NOMO-1 treated with DMSO at 0.1 percent for 48 hours (cell line): ENCODE measurements around the gene ZDHHC1.

Source experiments
- DNase-seq: peaks from one replicate; lab custom pipeline; 2025; ENCODE audit not compliant: unreplicated experiment; lab: John Stamatoyannopoulos, UW

The ZDHHC1 gene

DNA sequence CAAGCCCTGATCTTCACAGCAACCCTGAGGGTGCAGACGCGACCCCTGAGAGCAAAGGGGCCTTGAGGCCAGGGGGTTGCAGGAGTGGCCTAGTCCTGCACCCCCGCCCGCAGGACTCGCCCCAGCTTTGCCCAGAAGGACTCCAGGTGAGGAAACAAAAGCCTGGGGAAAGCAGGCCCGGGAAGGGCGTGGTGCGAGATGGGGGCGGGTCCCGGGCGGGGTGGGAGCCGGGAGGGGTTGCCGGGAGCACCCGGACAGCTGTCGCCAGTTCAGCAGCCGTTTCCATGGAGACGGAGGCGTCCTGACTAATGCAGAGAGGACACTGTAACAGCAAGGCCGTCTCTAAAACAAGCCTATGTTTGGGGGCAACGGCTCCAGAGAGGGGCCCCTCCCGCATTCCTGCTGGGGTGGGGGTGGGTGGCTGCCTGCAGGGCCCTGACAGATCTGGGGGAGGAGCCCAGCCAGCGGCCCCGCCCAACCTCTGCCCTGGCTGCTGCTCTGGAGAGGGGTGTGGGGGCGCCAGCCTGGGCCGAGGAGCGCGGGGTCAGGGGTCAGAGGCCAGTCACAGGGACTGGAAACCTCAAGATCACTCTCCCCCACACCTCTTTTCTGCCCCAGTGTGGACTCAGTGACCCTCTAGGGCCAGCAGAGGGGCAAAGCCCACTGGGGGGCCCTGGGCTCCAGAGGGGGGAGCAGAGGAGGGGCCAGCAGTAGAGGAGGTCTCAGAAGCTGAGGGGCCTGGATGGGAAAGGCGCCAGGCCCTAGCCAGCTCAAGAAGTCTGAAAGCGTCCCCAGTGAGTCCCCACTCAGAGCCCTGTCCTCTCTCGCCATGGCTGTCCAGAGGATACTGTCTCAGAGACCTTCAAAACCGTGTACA is 19.9 kb downstream of the ZDHHC1 start:
- DNase-seq, result no peak

DNA sequence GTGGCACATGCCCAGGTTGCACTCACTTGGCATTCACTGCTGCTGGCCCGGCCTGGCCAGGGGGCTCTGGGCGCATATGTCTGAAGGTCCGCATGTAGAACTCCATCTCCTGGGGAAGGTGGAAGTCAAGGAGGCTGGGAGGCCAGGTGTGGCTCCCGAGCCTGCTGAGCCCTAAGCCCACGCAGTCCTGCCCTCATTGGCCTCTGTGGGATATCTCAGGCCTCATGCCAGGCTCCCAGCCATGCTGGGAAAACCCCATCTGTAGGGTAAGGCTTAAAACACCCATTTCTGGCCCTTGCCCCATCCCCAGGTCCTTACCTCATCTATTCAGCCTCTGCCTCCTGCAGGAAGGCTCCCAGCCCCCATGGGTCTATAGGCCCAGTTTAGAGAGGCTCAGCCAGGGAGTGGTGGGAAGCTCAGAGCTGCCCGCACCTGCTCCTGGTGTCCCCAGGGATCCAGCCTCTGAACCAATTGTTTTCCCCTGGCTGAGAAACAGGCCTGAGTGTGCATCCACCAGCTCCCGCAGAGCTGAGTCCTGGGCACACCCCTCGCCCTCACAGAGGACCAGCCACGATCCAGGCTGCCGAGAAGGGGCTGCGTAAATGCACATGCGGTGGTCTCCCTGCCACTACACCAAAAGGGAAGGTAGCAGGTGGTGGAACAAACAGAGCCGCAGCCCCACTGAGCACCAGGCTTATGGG is 20.7 kb downstream of the ZDHHC1 start:
- no peak for DNase-seq

- DNase-seq, result no peak
Measured at GRCh38 chr16:67395105-67395457, 21.2 kb downstream of the ZDHHC1 start.

- peak; percentile 73 for DNase-seq
Measured at GRCh38 chr16:67394155-67395104, 21.8 kb downstream of the ZDHHC1 start.

- no peak for DNase-seq
Measured at GRCh38 chr16:67393788-67394154, 22.5 kb downstream of the ZDHHC1 start.

GRCh38 chr16:67393111-67393787 is 23.0 kb downstream of the ZDHHC1 start, which contains the start of gene TPPP3:
TSS of gene TPPP3 (minus strand) at chr16:67393498. CDS start at chr16:67391111, 2,387 bp downstream.
- DNase-seq, result peak; percentile 9

GRCh38 chr16:67392301-67393059 is 23.8 kb downstream of the ZDHHC1 start:
- no peak for DNase-seq

DNA sequence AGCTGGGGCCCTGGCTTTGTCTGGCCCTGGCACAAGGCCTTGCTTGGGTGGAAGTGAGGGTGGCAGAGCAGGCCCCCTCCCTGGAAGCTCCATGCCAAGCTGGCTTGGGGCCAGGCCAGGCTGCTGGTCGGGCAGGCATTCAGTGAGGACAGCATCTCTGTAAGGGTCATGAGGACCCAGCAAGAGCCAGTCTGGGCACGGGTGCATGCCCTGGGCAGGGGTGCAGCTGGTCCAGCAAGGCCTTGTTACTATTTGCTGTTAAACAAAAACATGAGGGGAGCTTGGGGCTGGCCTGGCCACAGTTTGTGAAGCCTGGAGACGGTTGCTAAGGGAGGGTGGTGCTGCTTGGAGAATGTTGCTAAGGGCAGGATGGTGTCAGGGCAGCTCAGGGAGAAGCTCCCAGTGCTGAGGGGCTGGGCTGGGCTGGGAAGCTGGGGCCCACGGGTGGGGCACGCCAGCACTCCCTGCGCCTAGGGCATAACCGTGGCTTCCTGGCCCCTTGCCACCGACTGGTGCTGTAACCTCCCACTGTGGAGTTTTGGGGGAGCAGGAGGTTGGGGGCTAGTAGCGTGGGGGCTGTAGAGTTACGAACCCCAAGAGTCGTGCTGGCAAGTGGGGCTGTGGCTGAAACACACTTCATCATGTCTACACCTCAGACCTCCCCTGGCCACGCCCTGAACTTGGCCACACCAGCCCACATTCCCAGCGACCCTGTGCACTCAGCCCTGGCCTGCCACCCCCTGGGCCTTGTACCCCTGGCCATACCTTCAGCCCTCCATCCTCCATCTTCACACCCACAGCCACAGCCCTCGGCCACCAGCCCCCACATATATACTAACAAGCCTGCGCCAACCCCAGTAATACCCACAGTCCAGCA is 24.6 kb downstream of the ZDHHC1 start:
- DNase-seq, result no peak

DNA sequence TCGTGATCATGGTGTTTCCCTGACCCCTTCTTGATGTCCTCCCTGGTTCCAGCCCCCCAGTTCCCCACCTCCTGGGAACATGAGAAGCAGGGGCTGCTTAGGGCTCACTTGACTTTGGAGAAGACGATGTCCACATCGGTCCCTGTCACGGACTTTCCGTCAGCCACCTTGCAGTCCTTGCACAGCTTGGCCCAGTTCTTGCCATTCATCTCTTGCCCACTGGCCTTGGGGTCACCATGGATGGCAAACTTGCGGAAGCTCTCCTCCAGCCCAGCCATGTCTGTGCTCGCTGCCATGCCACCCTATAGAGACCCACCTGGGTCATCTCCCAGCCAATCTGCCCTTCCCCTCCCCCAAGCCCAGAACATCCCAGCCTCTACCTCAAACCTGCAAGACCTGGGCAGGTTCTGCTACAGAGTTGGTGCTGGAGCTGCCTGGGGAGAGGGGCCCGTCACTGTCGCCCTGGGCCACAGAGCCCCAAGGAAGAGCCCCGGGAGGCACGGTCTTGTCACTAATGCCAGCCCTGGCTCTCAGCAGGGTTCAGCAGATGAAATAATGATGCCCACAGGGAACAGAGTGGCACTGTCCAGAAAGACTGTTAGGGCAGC is 25.4 kb downstream of the ZDHHC1 start:
- no peak for DNase-seq

- peak; percentile 94 for DNase-seq
Measured at GRCh38 chr16:67389911-67390815, 26.1 kb downstream of the ZDHHC1 start.

DNA sequence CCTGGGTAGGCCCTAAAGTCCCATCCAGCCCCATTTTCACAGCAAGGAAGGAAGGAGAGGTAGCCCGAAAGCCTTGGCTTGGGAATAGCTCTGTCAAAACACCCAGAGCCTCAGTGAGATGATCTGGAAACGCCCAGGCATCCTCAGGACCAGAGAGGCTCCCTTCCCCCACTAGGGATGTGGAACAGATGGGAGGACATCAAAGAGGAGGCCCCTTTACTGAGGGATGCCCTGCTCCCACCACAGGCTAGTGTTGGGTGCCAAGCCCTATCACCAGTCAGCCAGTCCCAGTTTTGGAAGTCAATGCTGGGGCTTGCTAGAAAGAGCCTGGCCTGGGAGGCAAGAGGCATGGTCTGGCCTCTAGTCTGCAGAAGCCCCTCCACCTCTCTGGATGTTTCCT is 27.7 kb downstream of the ZDHHC1 start:
- DNase-seq, result no peak

- DNase-seq, result no peak
Measured at GRCh38 chr16:67388191-67388590, 28.1 kb downstream of the ZDHHC1 start.

- DNase-seq, result no peak
Measured at GRCh38 chr16:67387479-67388079, 28.7 kb downstream of the ZDHHC1 start.

- no peak for DNase-seq
Measured at GRCh38 chr16:67386861-67387455, 29.3 kb downstream of the ZDHHC1 start.

DNA sequence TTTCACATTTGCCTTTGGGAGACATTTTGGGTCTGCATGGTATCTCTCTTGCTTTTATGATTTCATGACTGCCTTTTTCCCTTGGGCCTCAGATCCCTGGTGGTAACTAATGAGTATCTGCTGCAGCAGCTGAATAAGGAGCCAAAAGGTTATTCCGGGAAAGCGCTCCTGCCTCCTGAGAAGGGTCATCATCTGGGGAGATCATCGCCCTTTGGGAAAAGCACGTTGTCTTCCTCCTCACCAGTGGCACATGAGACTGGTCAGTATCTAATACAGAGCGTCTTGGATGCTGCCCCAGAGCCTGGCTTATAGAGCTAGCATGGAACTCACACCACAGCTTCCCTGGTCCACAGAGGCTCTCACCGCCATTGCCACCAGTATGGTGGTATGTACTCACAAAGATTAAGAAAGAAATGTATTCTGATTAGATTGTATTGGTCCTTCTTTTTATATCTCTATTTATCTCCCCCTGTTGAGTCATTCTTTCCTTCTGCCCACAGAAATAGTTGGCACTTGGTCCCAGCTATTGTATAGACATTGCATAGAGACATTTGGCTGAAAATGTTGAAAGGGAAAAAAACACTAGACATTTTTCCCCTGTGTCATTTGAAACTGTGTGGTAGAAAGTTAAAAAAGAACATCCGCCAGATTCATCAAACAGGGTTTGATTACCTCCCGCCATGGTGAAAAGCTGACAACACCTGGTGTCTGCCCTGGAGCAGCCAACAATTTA is 31.3 kb downstream of the ZDHHC1 start:
- no peak for DNase-seq

- DNase-seq, result no peak
Measured at GRCh38 chr16:67383284-67383683, 33.0 kb downstream of the ZDHHC1 start.
